ENCODE data around the gene UBAC2. TPM values are rescaled to one million over a fixed set of nuclear protein-coding genes. Genes with fewer than 3 reads are reported as not detected.

UBAC2 gene
- total and polyA plus RNA-seq, 2 donors, result 53.1 to 57.2 TPM

DNA sequence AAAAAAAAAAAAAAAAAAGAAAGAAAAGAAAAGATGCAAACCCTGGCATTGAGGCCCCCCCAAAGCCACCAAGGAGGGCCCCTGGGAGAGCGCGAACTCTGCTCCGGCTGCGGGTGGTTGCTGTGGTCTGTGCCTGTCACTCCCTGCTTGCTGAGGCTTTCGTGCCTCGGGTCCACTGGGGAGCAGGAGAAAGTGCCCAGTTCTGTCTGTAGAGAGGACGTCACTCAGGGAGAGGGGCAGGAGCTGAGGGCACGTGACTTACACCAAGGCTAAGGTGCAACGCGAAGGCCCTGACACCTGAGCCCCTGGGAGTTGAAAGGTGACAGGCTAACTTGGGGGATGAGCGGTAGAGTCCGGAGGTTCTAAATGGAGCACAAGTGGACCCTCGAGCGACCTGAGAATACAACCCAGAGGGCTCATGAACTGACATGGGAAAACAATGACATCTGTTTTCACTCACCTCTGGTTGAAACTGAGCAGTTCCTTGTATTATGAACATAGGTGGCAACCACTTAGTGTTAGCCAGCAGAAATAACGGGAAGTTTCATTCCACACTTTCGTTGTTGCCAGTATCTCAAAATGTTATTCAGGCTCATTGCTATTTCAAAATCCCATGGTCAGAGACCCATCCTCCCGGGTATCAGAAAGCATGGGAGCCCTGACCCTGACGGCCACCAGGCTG is 231.4 kb downstream of the UBAC2 start:
- H3K4me1 ChIP-seq (ENCODE audit: insufficient read depth), result no peaks in the 10 kb centered on the region
- 81% methylated on average over 18 of the region's 18 CpGs for WGBS
- H3K36me3 ChIP-seq (ENCODE audit: insufficient read depth), result no peaks in the 10 kb centered on the region
- no peak overlapping the region for H3K27ac ChIP-seq (ENCODE audit: low read depth)
- no peak overlapping the region for H3K4me3 ChIP-seq (ENCODE audit: low read depth, low read length)
- DNase-seq (ENCODE audit: extremely low spot score), result no peak

DNA sequence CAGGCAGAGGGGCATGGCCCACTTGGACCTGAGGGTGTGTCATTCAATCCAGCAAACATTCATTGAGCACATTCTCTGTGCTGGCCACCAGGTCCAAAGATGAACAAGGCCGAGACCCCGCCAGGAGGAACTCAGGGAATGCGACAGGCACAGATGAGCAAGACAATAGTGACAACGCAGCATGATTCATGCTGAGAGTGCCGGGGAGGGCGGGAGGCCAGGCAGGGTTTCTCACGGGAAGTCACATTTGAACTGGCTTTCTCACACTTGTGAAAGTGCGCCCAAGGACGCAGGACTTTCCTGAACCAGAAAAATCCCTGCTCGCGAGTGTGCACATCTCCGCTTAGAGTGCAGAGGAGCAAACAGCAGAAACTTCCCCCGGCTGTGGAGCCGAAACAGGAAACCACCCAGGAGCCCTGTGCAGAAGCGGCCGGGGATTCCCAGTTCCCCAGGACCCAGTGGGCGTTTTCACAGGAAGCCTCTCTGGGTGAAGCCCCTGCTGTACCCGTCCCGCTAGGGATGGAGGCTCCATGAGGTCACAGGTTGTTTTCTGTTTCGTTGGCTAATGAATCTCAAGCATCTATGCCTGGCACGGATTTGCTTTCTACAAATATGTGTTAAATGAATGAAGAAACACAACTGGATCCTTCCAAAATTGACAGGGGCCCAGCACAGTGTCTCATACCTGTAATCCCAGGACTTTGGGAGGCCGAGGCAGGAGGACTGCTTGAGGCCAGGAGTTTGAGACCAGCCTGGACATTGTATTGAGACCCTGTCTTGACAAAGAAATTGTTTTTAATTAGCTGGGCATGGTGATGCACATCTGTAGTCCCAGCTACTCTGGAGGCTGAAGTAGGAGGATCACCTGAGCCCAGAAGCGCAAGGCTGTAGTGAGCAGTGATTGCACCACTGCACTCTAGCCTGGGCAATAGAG is 232.2 kb downstream of the UBAC2 start:
- no peaks in the 10 kb centered on the region for H3K4me1 ChIP-seq (ENCODE audit: insufficient read depth)
- H3K27ac ChIP-seq (ENCODE audit: low read depth), result no peak overlapping the region
- DNase-seq (ENCODE audit: extremely low spot score), result no peak
- H3K4me3 ChIP-seq (ENCODE audit: low read depth, low read length), result no peak overlapping the region
- WGBS, result 40% methylated on average over 23 of the region's 23 CpGs
- no peaks in the 10 kb centered on the region for H3K36me3 ChIP-seq (ENCODE audit: insufficient read depth)

DNA sequence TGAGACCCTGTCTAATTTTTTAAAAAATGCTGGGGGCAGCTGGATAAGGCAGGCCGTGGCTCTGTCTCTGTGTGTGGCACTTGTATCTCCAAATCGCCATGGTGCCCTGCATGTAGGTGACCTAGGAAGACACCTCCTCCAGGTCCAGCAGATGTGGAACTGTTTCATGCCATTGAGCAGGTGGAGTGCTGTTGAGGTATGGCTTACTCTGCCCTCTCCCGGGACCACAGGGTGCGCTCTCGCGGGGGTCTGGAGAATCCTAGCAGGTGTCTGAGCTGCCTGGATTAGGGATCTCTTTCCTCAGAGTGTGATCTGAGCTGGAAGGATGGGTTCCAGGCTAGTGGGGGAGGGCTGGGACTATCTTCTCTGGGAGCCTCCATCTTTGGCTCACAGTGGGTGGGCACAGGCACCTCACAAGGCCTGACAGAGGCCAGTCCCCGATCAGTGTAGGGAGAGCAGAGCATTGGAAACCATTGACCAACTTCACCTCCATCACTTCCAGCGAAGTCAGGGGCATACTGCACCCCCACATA is 233.0 kb downstream of the UBAC2 start:
- no peak overlapping the region for H3K27ac ChIP-seq (ENCODE audit: low read depth)
- no peak overlapping the region for H3K4me3 ChIP-seq (ENCODE audit: low read depth, low read length)
- DNase-seq (ENCODE audit: extremely low spot score), result no peak
- no peaks in the 10 kb centered on the region for H3K4me1 ChIP-seq (ENCODE audit: insufficient read depth)
- no peaks in the 10 kb centered on the region for H3K36me3 ChIP-seq (ENCODE audit: insufficient read depth)
- 96% methylated on average over 8 of the region's 8 CpGs for WGBS

DNA sequence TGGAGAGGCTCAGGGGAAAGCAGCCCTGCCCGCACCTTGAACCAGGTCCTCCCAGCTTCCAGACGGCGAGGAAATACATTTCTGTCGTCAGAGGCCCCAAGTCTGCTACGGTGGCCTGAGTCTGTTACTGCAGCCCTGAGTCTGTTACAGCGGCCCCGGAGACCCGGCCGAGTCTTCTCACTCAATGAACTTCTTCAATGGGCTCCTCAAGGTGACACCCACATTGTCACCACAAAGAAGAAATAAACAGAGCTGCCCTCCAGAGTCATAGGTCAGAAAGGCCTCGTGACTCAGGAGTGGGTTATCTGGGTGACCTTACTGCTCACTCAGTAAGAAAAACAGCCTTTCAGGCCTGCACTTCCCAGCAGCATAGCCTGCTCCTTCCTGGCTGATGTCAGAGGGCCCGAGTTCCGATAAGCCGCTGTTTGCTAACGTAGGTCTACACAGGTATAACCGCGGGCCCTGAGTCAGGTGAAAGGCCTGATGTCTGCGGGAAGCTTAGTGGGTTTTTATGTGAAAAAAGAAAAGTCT is 233.7 kb downstream of the UBAC2 start:
- WGBS, result 85% methylated on average over 17 of the region's 17 CpGs
- no peak for DNase-seq (ENCODE audit: extremely low spot score)

DNA sequence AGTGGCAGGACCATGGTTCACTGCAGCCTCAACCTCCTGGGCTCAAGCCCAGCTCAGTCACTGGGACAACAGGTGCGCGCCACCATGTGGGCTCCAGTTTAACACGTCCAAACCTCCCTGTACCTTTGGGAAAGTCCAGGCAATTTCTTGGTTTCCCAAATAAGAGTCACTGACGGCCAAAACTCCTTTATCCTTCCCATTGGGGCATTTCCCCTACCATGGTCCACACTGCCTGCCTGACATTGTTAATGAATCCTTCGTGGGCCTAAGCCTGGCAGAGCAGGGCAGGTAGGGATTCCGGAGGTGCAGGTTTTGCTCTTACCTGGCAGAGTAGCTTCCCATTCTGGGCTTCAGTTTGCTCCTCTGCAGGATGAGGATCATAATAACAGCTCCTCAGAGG is 234.5 kb downstream of the UBAC2 start:
- H3K4me1 ChIP-seq (ENCODE audit: insufficient read depth), result no peaks in the 10 kb centered on the region
- no peak overlapping the region for H3K4me3 ChIP-seq (ENCODE audit: low read depth, low read length)
- 81% methylated on average over 6 of the region's 6 CpGs for WGBS
- no peaks in the 10 kb centered on the region for H3K36me3 ChIP-seq (ENCODE audit: insufficient read depth)
- DNase-seq (ENCODE audit: extremely low spot score), result no peak
- H3K27ac ChIP-seq (ENCODE audit: low read depth), result no peak overlapping the region

More for the DNA sequence above, 233.7 kb downstream of the UBAC2 start:
- no peak overlapping the region for H3K4me3 ChIP-seq (ENCODE audit: low read depth, low read length)
- H3K27ac ChIP-seq (ENCODE audit: low read depth), result no peak overlapping the region
- H3K4me1 ChIP-seq (ENCODE audit: insufficient read depth), result no peaks in the 10 kb centered on the region
- no peaks in the 10 kb centered on the region for H3K36me3 ChIP-seq (ENCODE audit: insufficient read depth)

DNA sequence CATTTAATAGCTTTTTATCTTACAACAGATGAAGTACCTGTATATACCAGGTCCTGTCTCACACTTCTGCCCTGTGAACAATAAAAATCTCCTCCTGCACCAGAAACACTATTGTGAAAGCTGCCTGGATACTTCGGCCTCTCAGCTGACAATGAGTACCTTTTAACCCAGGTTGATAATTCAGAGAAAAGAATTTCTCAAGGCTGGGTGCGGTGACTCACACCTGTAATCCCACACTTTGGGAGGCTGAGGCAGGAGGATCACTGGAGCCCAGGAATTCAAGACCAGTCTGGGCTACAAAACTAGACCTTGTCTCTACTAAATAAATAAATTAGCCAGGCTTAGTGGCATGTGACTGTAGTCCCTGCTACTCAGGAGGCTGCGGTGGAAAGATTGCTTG is 235.3 kb downstream of the UBAC2 start:
- DNase-seq (ENCODE audit: extremely low spot score), result no peak
- H3K4me3 ChIP-seq (ENCODE audit: low read depth, low read length), result no peak overlapping the region
- WGBS, result 56% methylated on average over 3 of the region's 3 CpGs
- H3K36me3 ChIP-seq (ENCODE audit: insufficient read depth), result no peaks in the 10 kb centered on the region
- no peaks in the 10 kb centered on the region for H3K4me1 ChIP-seq (ENCODE audit: insufficient read depth)
- H3K27ac ChIP-seq (ENCODE audit: low read depth), result no peak overlapping the region

Small RNAs within 50 kb of the gene (small RNA-seq; reads per million reads assigned to genes)
- not detected for gene MIR623
- 0.24 reads per million for gene RN7SKP9

Other genes starting within 250 kb of the UBAC2 start
- gene DOCK9, start 222.8 kb upstream of the UBAC2 start, total RNA-seq, result 84.4 TPM
- 63.5 TPM for gene DOCK9, start 222.8 kb upstream of the UBAC2 start, polyA plus RNA-seq
- gene GPR18, start 57.5 kb downstream of the UBAC2 start, total RNA-seq, result 0.63 TPM
- not detected for gene GPR18, start 57.5 kb downstream of the UBAC2 start, polyA plus RNA-seq
- 22.8 TPM for gene GPR183, start 106.5 kb downstream of the UBAC2 start, total RNA-seq
- 22.1 TPM for gene GPR183, start 106.5 kb downstream of the UBAC2 start, polyA plus RNA-seq